K562 (cell line): ENCODE results near the gene ATOSA. TPM values are rescaled to one million over a fixed set of nuclear protein-coding genes. Genes with fewer than 3 reads are reported as not detected.

Source experiments
- ATAC-seq: fragments of 200-7000 bp; cut with Tn5 transposase; 3 replicates; pipeline ENCODE4 v1.9.1; 2020; ENCODE audit warnings: moderate library complexity
- BruUV-seq: library from RNA; stranded (reverse); fragments of 400-500 nt; replicated peaks from 2 replicates; lab custom pipeline; 2021; lab: Mats Ljungman, UMichigan
- CTCF ChIA-PET: fragments of 300-600 bp; formaldehyde crosslinking; extraction: SDS; loops from one replicate; lab custom pipeline; 2021; ENCODE audit warnings: low intra/inter-chr PET ratio; lab: Yijun Ruan, JAX
- POLR2A ChIA-PET: fragments of 300-600, 350-650 bp; sonication (Branson Sonifier 250); formaldehyde crosslinking; extraction: SDS; loops from one replicate; lab custom pipeline; 2021; ENCODE audit warnings: antibody characterized with exemption, inconsistent platforms; lab: Yijun Ruan, JAX
- DNase-seq, 4 experiments: peaks; one replicate each; pipeline versions ENCODE4 v3.0.0 to v3.0.0-alpha.2; 2011 to 2018; ENCODE audit warnings: low spot score in 3 of 4, mixed read lengths in 3 of 4; ENCODE audit errors: extremely low read depth in 1 of 4
- FAIRE-seq: peaks from 2 replicates; lab custom pipeline; 2011; peaks lifted over from hg19 to GRCh38; lab: Jason Lieb, UNC
- H2AFZ ChIP-seq: 2 replicates; pipeline ENCODE4 v1.6.0; 2011; ENCODE audit warnings: low read depth, low read length, control low read depth, inconsistent platforms
- H3K27ac ChIP-seq: fragments of 200-600 bp; 3 replicates; pipeline ENCODE4 v1.8.0; 2011; ENCODE audit warnings: low read depth, mild to moderate bottlenecking, control low read depth, inconsistent platforms, low read length, moderate library complexity, mixed read lengths; ENCODE audit errors: extremely low read depth
- H3K27me3 ChIP-seq, 2 experiments: fragments of 300-600 bp in 1 of 2; 2 replicates in 1 of 2; 3 replicates in 1 of 2; pipeline versions ENCODE4 v1.6.0 to v1.8.0; 2011; ENCODE audit warnings: inconsistent platforms in 2 of 2, low read length in 2 of 2, mild to moderate bottlenecking in 1 of 2, mixed read lengths in 1 of 2, moderate library complexity in 1 of 2; ENCODE audit not compliant: control insufficient read depth in 2 of 2, insufficient read depth in 2 of 2
- H3K36me3 ChIP-seq: fragments of 300-600 bp; 3 replicates; pipeline ENCODE4 v1.8.0; 2011; ENCODE audit warnings: mild to moderate bottlenecking, low read length, inconsistent platforms; ENCODE audit not compliant: control insufficient read depth, insufficient read depth
- H3K4me1 ChIP-seq, 2 experiments: fragments of 200-600 bp in 1 of 2; replicated peaks in 1 of 2; 2 replicates in 1 of 2; 3 replicates in 1 of 2; pipeline versions ENCODE4 v1.5.1 to v1.8.0; 2011; ENCODE audit warnings: inconsistent platforms in 2 of 2, low read length in 2 of 2, mild to moderate bottlenecking in 1 of 2, mixed read lengths in 1 of 2, moderate library complexity in 1 of 2; ENCODE audit not compliant: control insufficient read depth in 2 of 2, insufficient read depth in 2 of 2
- H3K4me2 ChIP-seq: 2 replicates; pipeline ENCODE4 v1.6.1; 2011; ENCODE audit warnings: low read length, control low read depth, inconsistent platforms, mixed read lengths; ENCODE audit not compliant: insufficient read depth
- H3K4me3 ChIP-seq: fragments of 200-600 bp; sonication (generic), shearing (Covaris generic); 2 replicates; pipeline ENCODE4 v1.5.1; 2016; ENCODE audit warnings: control low read depth, inconsistent platforms
- H3K79me2 ChIP-seq: fragments of 200-600 bp; 3 replicates; pipeline ENCODE4 v1.8.0; 2011; ENCODE audit warnings: low read length, inconsistent platforms; ENCODE audit not compliant: control insufficient read depth, insufficient read depth
- H3K9ac ChIP-seq, 2 experiments: 2 replicates each; pipeline versions ENCODE4 v1.6.0 to v1.6.1; 2011; ENCODE audit warnings: low read depth in 2 of 2, low read length in 2 of 2, control low read depth in 1 of 2, inconsistent platforms in 1 of 2, mild to moderate bottlenecking in 1 of 2, mixed read lengths in 1 of 2; ENCODE audit not compliant: insufficient read depth in 1 of 2
- H3K9me1 ChIP-seq: one replicate; pipeline ENCODE4 v1.6.0; 2011; ENCODE audit warnings: inconsistent platforms, mild to moderate bottlenecking, low read length, moderate library complexity; ENCODE audit not compliant: control insufficient read depth, insufficient read depth
- H3K9me3 ChIP-seq: replicated peaks from 2 replicates; pipeline ENCODE4 v1.5.1; 2011; ENCODE audit warnings: low read depth, low read length, inconsistent platforms; ENCODE audit not compliant: control insufficient read depth, insufficient read depth
- H4K20me1 ChIP-seq: replicated peaks from 2 replicates; pipeline ENCODE4 v1.6.1; 2011; ENCODE audit warnings: low read length, inconsistent platforms, mixed read lengths; ENCODE audit not compliant: control insufficient read depth, insufficient read depth
- FOSL1 ChIP-seq: fragments of 200-800 bp; sonication (Bioruptor generic); conservative IDR thresholded peaks from 2 replicates; pipeline ENCODE4 v1.6.1; 2016; ENCODE audit warnings: missing genetic modification characterization, missing compliant biosample characterization
- FOXK2 ChIP-seq, 2 experiments: fragments of 450-650 bp; IDR thresholded peaks in 1 of 2; conservative IDR thresholded peaks in 1 of 2; 2 replicates each; pipeline ENCODE4 v1.6.1; 2016; ENCODE audit warnings: low read depth in 2 of 2, mild to moderate bottlenecking in 1 of 2
- JUND ChIP-seq, 2 experiments: IDR thresholded peaks; 2 replicates in 1 of 2; 3 replicates in 1 of 2; pipeline ENCODE4 v1.6.1; 2011; ENCODE audit warnings: borderline replicate concordance in 2 of 2, low read depth in 2 of 2, low read length in 2 of 2, improper control_type of control experiment in 1 of 2, missing biosample characterization in 1 of 2, missing genetic modification characterization in 1 of 2, missing genetic modification reagents in 1 of 2
- MEF2D ChIP-seq: conservative IDR thresholded peaks from 2 replicates; pipeline ENCODE4 v1.6.1; 2016; ENCODE audit warnings: low read depth, missing genetic modification characterization, missing compliant biosample characterization
- NFE2L1 ChIP-seq: fragments of 450-650 bp; IDR thresholded peaks from 2 replicates; pipeline ENCODE4 v1.6.1; 2016; ENCODE audit warnings: missing genetic modification characterization, low read depth, mild to moderate bottlenecking, missing compliant biosample characterization, moderate library complexity, borderline replicate concordance
- SMAD4 ChIP-seq: fragments of 250-450 bp; sonication (Bioruptor Pico); conservative IDR thresholded peaks from 2 replicates; pipeline ENCODE4 v1.8.0; 2021; ENCODE audit warnings: inconsistent platforms, mild to moderate bottlenecking, moderate library complexity
- SRSF1 ChIP-seq: fragments of 200-400 bp; formaldehyde crosslinking; IDR thresholded peaks from 2 replicates; pipeline ENCODE4 v1.6.1; 2017; ENCODE audit warnings: mild to moderate bottlenecking, low read depth, low read length, moderate library complexity
- ZKSCAN3 ChIP-seq: fragments of 250-450 bp; sonication (Bioruptor Pico); IDR thresholded peaks from 2 replicates; pipeline ENCODE4 v1.4.0; 2020
- ZNF449 ChIP-seq: fragments of 250-450 bp; sonication (Bioruptor Pico); IDR thresholded peaks from 2 replicates; pipeline ENCODE4 v1.8.0; 2022; ENCODE audit warnings: moderate library complexity, mild to moderate bottlenecking, inconsistent platforms
- ZNF57 ChIP-seq: fragments of 450-650 bp; formaldehyde crosslinking; IDR thresholded peaks from 2 replicates; pipeline ENCODE4 v1.4.0; 2020; ENCODE audit warnings: mild to moderate bottlenecking, moderate library complexity
- WGBS: fragments of 100-300 bp; shearing (Covaris generic); methylation state at CpG from one replicate; pipeline ENCODE4 v1.1.6; 2016; ENCODE audit warnings: low coverage, mixed read lengths; ENCODE audit not compliant: insufficient coverage; ENCODE audit errors: missing lambda C conversion rate; 5-methylcytosine and 5-hydroxymethylcytosine counted together
- in situ Hi-C: fragments of 300-500 bp; cut with MboI; formaldehyde crosslinking; loops from 4 replicates; pipeline ENCODE4 v1.15.0; 2018; ENCODE audit warnings: inconsistent platforms, mixed read lengths
- intact Hi-C: fragments of 100-400 bp; cut with micrococcal nuclease; formaldehyde crosslinking; loops from 2 replicates; pipeline ENCODE4 v1.14.2; 2022
- polyA plus RNA-seq, 8 experiments: library from polyadenylated mRNA; depleted of rRNA in 4 of 8; stranded (reverse) in 5 of 8; unstranded in 3 of 8; fragments of >200 nt; fragmentation: Nextera tagmentation in 2 of 8; fragmentation: Illumina TruSeq in 1 of 8; extraction: Ambion mirVana in 2 of 8; extraction: Trizol in 1 of 8; gene quantifications; 2 replicates each; pipeline versions ENCODE4 v1.2.1 to v1.2.3, GENCODE V29; 2011 to 2014; ENCODE audit warnings: inconsistent platforms in 1 of 8, missing spikeins in 1 of 8
- total RNA-seq, 7 experiments: library from RNA; depleted of rRNA in 6 of 7; stranded (reverse); fragments of >200 nt in 6 of 7; fragmentation: Illumina TruSeq in 2 of 7; extraction: Trizol in 2 of 7; gene quantifications; 2 replicates each; pipeline versions ENCODE4 v1.2.1 to v1.2.3, GENCODE V29; 2011 to 2021; ENCODE audit warnings: low replicate concordance in 1 of 7

ATOSA gene
- total and polyA plus RNA-seq, 9 of the 15 experiments (the other 6 are each of a cell fraction or from before 2014, with no cell fraction given), result 2.0 to 6.1 (median 3.9) TPM

GRCh38 chr15:52652984-52653383 is 26.2 kb downstream of the ATOSA start:
- peak overlapping the region; percentile 35; the same call in 1 of the 3 replicates for H3K27ac ChIP-seq
- ChIA-PET POLR2A (interaction anchor here (0.7 to 2.8 kb wide), 2 partner anchors 9 to 26 kb away, joined by 5 to 8 read pairs; no protein-coding TSS in a partner anchor), CTCF (no interaction called here)
- intact Hi-C loops, result loop anchor here (10.0 kb wide), 1 partner anchor 62 kb away; no protein-coding TSS in a partner anchor
- no peak overlapping the region for H3K4me3 ChIP-seq
- peak overlapping the region; percentile 93 for H2AFZ ChIP-seq
- H3K9me1 ChIP-seq, result no peaks in the 10 kb centered on the region
- no peaks in the 10 kb centered on the region for H4K20me1 ChIP-seq
- in situ Hi-C loops, result no loop called here
- no peaks in the 10 kb centered on the region for H3K36me3 ChIP-seq
- H3K27me3 ChIP-seq, result no peaks in the 10 kb centered on the region
- FAIRE-seq, result peak; percentile 51
- peak in 2 of 4 experiments; percentile 10 to 19 for DNase-seq
- no peak overlapping the region for H3K4me2 ChIP-seq
- 20% methylated on average over 5 of the region's 5 CpGs for WGBS
- no peaks in the 10 kb centered on the region for H3K9me3 ChIP-seq
- no TSS peak for BruUV-seq
- TF ChIP-seq FOXK2 (conservative IDR thresholded peaks at IDR 0.05 in 1 of 2, IDR thresholded peaks at IDR 0.05 in 1 of 2; ENCODE audit: low read depth in 2 of 2) (0 out of 4 replicates have a peak, but pooled peaks of 1 of the 2 experiments have one; percentile 29), ZKSCAN3 (CRISPR knock-in tag) (no peak), ZNF57 (CRISPR knock-in tag) (no peak), ZNF449 (CRISPR knock-in tag) (no peak), MEF2D (peak; percentile 80), SMAD4 (no peak), NFE2L1 (no peak), SRSF1 (no peak), JUND (IDR thresholded peaks at IDR 0.05; ENCODE audit: borderline replicate concordance, low read depth, low read length) (no peak), JUND (tag; IDR thresholded peaks at IDR 0.05; ENCODE audit: borderline replicate concordance, low read depth, low read length) (0 out of 3 replicates have a peak, but pooled peaks have one; percentile 21), FOSL1 (peak; percentile 23; the same call in 1 of the 2 replicates)
- H3K4me1 ChIP-seq, result peaks cover 0 to 15% of the 10 kb centered on the region in 2 experiments; a peak in 3 of 5 replicates
- ATAC-seq, result peak; percentile 55
- no peaks in the 10 kb centered on the region for H3K79me2 ChIP-seq
- H3K9ac ChIP-seq, result no peak overlapping the region; a peak in 1 of 4 replicates
